IMR-90 (cell line): ENCODE results near the gene CAVIN1. TPM values are rescaled to one million over a fixed set of nuclear protein-coding genes. Genes with fewer than 3 reads are reported as not detected.

ENCODE experiments used
- ATAC-seq: fragments of 200-7000 bp; cut with Tn5 transposase; 2 replicates; pipeline ENCODE4 v1.9.1; 2020; ENCODE audit warnings: low read depth, mild to moderate bottlenecking, moderate library complexity
- BruUV-seq: library from RNA; stranded (reverse); fragments of 400-500 nt; replicated peaks from 2 replicates; lab custom pipeline; 2021; lab: Mats Ljungman, UMichigan
- CTCF ChIA-PET: fragments of 300-600 bp; formaldehyde crosslinking; extraction: SDS; loops from one replicate; lab custom pipeline; 2021; ENCODE audit warnings: antibody characterized with exemption; lab: Yijun Ruan, JAX
- POLR2A ChIA-PET: fragments of 300-600 bp; sonication (Branson Sonifier 250); formaldehyde crosslinking; loops from one replicate; lab custom pipeline; 2022; ENCODE audit warnings: antibody characterized with exemption; ENCODE audit not compliant: unreplicated experiment; lab: Charles Lee
- DNase-seq: peaks from one replicate; pipeline ENCODE4 v3.0.0; 2013
- H2AFZ ChIP-seq: replicated peaks from 2 replicates; pipeline ENCODE3; 2013; ENCODE audit warnings: low read length, mild to moderate bottlenecking; ENCODE audit not compliant: poor library complexity
- H2AK5ac ChIP-seq: 2 replicates; pipeline ENCODE4 v1.6.1; 2013; ENCODE audit warnings: low read depth, low read length, inconsistent platforms
- H2AK9ac ChIP-seq: replicated peaks from 2 replicates; pipeline ENCODE3; 2013; ENCODE audit warnings: mild to moderate bottlenecking, low read depth, low read length, moderate library complexity; ENCODE audit not compliant: poor library complexity
- H2BK120ac ChIP-seq: 2 replicates; pipeline ENCODE4 v1.6.1; 2013; ENCODE audit warnings: low read depth, low read length, inconsistent platforms
- H2BK15ac ChIP-seq: 3 replicates; pipeline ENCODE4 v1.6.1; 2013; ENCODE audit warnings: low read depth, low read length, inconsistent platforms
- H2BK20ac ChIP-seq: 2 replicates; pipeline ENCODE4 v1.6.1; 2013; ENCODE audit warnings: low read depth, mild to moderate bottlenecking, inconsistent platforms, low read length, moderate library complexity
- H2BK5ac ChIP-seq: 2 replicates; pipeline ENCODE4 v1.6.1; 2013; ENCODE audit warnings: mild to moderate bottlenecking, low read depth, low read length, inconsistent platforms; ENCODE audit not compliant: poor library complexity, severe bottlenecking
- H3K14ac ChIP-seq: replicated peaks from 2 replicates; pipeline ENCODE4 v1.6.1; 2013; ENCODE audit warnings: low read depth, low read length, inconsistent platforms
- H3K18ac ChIP-seq: 2 replicates; pipeline ENCODE4 v1.6.1; 2013; ENCODE audit warnings: low read depth, low read length, control low read depth
- H3K23ac ChIP-seq: 2 replicates; pipeline ENCODE4 v1.6.1; 2013; ENCODE audit warnings: low read depth, low read length, inconsistent platforms
- H3K27ac ChIP-seq: 2 replicates; pipeline ENCODE4 v1.5.1; 2013; ENCODE audit warnings: mild to moderate bottlenecking, control low read depth, low read length; ENCODE audit not compliant: insufficient read depth
- H3K27me3 ChIP-seq: 2 replicates; pipeline ENCODE4 v1.6.1; 2013; ENCODE audit warnings: low read length; ENCODE audit not compliant: control insufficient read depth, insufficient read depth
- H3K36me3 ChIP-seq: 2 replicates; pipeline ENCODE4 v1.6.1; 2013; ENCODE audit warnings: low read length, mixed read lengths; ENCODE audit not compliant: control insufficient read depth, insufficient read depth
- H3K4ac ChIP-seq: 2 replicates; pipeline ENCODE4 v1.6.1; 2013; ENCODE audit warnings: low read depth, low read length, inconsistent platforms
- H3K4me1 ChIP-seq: 2 replicates; pipeline ENCODE4 v1.6.1; 2013; ENCODE audit warnings: low read length, mixed read lengths; ENCODE audit not compliant: control insufficient read depth, insufficient read depth
- H3K4me2 ChIP-seq: 2 replicates; pipeline ENCODE4 v1.6.1; 2013; ENCODE audit warnings: low read depth, mild to moderate bottlenecking, control low read depth, low read length, moderate library complexity
- H3K4me3 ChIP-seq: 2 replicates; pipeline ENCODE4 v1.5.1; 2013; ENCODE audit warnings: low read depth, mild to moderate bottlenecking, control low read depth, low read length, moderate library complexity; ENCODE audit not compliant: insufficient read depth
- H3K56ac ChIP-seq: 2 replicates; pipeline ENCODE4 v1.6.1; 2013; ENCODE audit warnings: low read length, inconsistent platforms; ENCODE audit not compliant: insufficient read depth; ENCODE audit errors: extremely low read depth
- H3K79me1 ChIP-seq, 2 experiments: 2 replicates each; pipeline ENCODE4 v1.6.1; 2013; ENCODE audit warnings: low read length in 2 of 2, inconsistent platforms in 1 of 2, low read depth in 1 of 2
- H3K9ac ChIP-seq: 2 replicates; pipeline ENCODE4 v1.6.1; 2013; ENCODE audit warnings: low read depth, low read length, control low read depth
- H3K9me1 ChIP-seq: 2 replicates; pipeline ENCODE4 v1.6.1; 2013; ENCODE audit warnings: low read length, inconsistent platforms; ENCODE audit not compliant: insufficient read depth
- H3K9me3 ChIP-seq: 2 replicates; pipeline ENCODE4 v1.6.1; 2013; ENCODE audit warnings: low read length; ENCODE audit not compliant: control insufficient read depth, insufficient read depth
- H4K20me1 ChIP-seq: 2 replicates; pipeline ENCODE4 v1.6.1; 2013; ENCODE audit warnings: low read length, inconsistent platforms; ENCODE audit not compliant: insufficient read depth
- H4K5ac ChIP-seq: 2 replicates; pipeline ENCODE4 v1.6.1; 2013; ENCODE audit warnings: mild to moderate bottlenecking, low read depth, low read length, control low read depth
- H4K8ac ChIP-seq, 2 experiments: 2 replicates each; pipeline ENCODE4 v1.6.1; 2013; ENCODE audit warnings: low read depth in 2 of 2, low read length in 2 of 2, control low read depth in 1 of 2, inconsistent platforms in 1 of 2
- H4K91ac ChIP-seq: 2 replicates; pipeline ENCODE4 v1.6.1; 2013; ENCODE audit warnings: low read depth, low read length, inconsistent platforms; ENCODE audit not compliant: insufficient read depth
- BHLHE40 ChIP-seq: fragments of 150-350 bp; IDR thresholded peaks from 2 replicates; pipeline ENCODE4 v1.6.1; 2016; ENCODE audit warnings: mild to moderate bottlenecking, low read depth, low read length
- CEBPB ChIP-seq: IDR thresholded peaks from 2 replicates; pipeline ENCODE4 v1.6.1; 2012; ENCODE audit warnings: low read depth, low read length, improper control_type of control experiment
- CHD1 ChIP-seq: IDR thresholded peaks from 2 replicates; pipeline ENCODE4 v1.6.1; 2012; ENCODE audit warnings: low read depth, low read length, improper control_type of control experiment
- FOS ChIP-seq: fragments of 150-350 bp; IDR thresholded peaks from 2 replicates; pipeline ENCODE4 v1.6.1; 2016; ENCODE audit warnings: low read depth, low read length
- MAFK ChIP-seq: IDR thresholded peaks from 2 replicates; pipeline ENCODE4 v1.6.1; 2012; ENCODE audit warnings: low read depth, low read length, improper control_type of control experiment
- MAZ ChIP-seq: IDR thresholded peaks from 2 replicates; pipeline ENCODE4 v1.6.1; 2012; ENCODE audit warnings: low read depth, mild to moderate bottlenecking, low read length, improper control_type of control experiment, moderate library complexity, borderline replicate concordance
- MXI1 ChIP-seq: IDR thresholded peaks from 2 replicates; pipeline ENCODE4 v1.6.1; 2012; ENCODE audit warnings: low read depth, mild to moderate bottlenecking, low read length, moderate library complexity, borderline replicate concordance
- NFE2L2 ChIP-seq: fragments of 150-350 bp; IDR thresholded peaks from 2 replicates; pipeline ENCODE4 v1.6.1; 2016; ENCODE audit warnings: low read depth, mild to moderate bottlenecking, low read length
- POLR2A ChIP-seq: IDR thresholded peaks from 2 replicates; pipeline ENCODE4 v1.6.1; 2012; ENCODE audit warnings: mild to moderate bottlenecking, low read depth, low read length
- RAD21 ChIP-seq: IDR thresholded peaks from 2 replicates; pipeline ENCODE4 v1.6.1; 2012; ENCODE audit warnings: low read length, improper control_type of control experiment
- RCOR1 ChIP-seq: IDR thresholded peaks from 2 replicates; pipeline ENCODE4 v1.6.1; 2012; ENCODE audit warnings: mild to moderate bottlenecking, low read length, improper control_type of control experiment; ENCODE audit not compliant: insufficient replicate concordance
- RFX5 ChIP-seq: IDR thresholded peaks from 2 replicates; pipeline ENCODE4 v1.8.0; 2012; ENCODE audit warnings: low read depth, mild to moderate bottlenecking, low read length, moderate library complexity
- SMC3 ChIP-seq: fragments of 150-350 bp; IDR thresholded peaks from 2 replicates; pipeline ENCODE4 v1.6.1; 2016; ENCODE audit warnings: low read depth, mild to moderate bottlenecking, antibody characterized with exemption, low read length, moderate library complexity
- WGBS, 2 experiments: methylation state at CpG; one replicate each; pipeline versions ENCODE4 v1.1.5 to v1.1.7; 2013; ENCODE audit warnings: missing lambda C conversion rate in 2 of 2; ENCODE audit not compliant: insufficient read length in 1 of 2; ENCODE audit errors: extremely low coverage in 2 of 2; 5-methylcytosine and 5-hydroxymethylcytosine counted together
- dilution Hi-C: fragments of 300-500 bp; cut with HindIII; formaldehyde crosslinking; loops from one replicate; pipeline ENCODE4 v1.14.3; 2018; ENCODE audit warnings: low sequenced_read_pairs; ENCODE audit not compliant: unreplicated experiment
- in situ Hi-C: fragments of 300-500 bp; cut with MboI; formaldehyde crosslinking; loops from 3 replicates; pipeline ENCODE4 v1.14.3; 2019; ENCODE audit warnings: low sequenced_read_pairs, inconsistent platforms, mixed read lengths
- intact Hi-C: fragments of 100-400 bp; cut with micrococcal nuclease; formaldehyde crosslinking; loops from 2 replicates; pipeline ENCODE4 v1.10.0; 2022
- polyA plus RNA-seq, 3 experiments: library from polyadenylated mRNA; depleted of rRNA; stranded (reverse); fragments of >200 nt; gene quantifications; 2 replicates each; pipeline ENCODE4 v1.2.3, GENCODE V29; 2012; ENCODE audit warnings: low replicate concordance in 1 of 3
- total RNA-seq: library from RNA; depleted of rRNA; stranded (reverse); fragments of >200 nt; gene quantifications from 2 replicates; pipeline ENCODE4 v1.2.3, GENCODE V29; 2012
- TF ChIP-seq, protein P1 (sequence below): conservative IDR thresholded peaks from 2 replicates; pipeline ENCODE4 v1.5.1; 2012; ENCODE audit warnings: mild to moderate bottlenecking, low read depth, low read length, improper control_type of control experiment
- TF ChIP-seq, protein P2 (sequence below): fragments of 150-350 bp; IDR thresholded peaks from 2 replicates; pipeline ENCODE4 v1.6.1; 2016; ENCODE audit warnings: low read depth, mild to moderate bottlenecking, low read length, moderate library complexity, borderline replicate concordance
- TF ChIP-seq, protein P3 (sequence below): fragments of 150-350 bp; IDR thresholded peaks from 2 replicates; pipeline ENCODE4 v1.6.1; 2017; ENCODE audit warnings: mild to moderate bottlenecking, antibody characterized with exemption, low read length, low read depth

Gene CAVIN1
- total and polyA plus RNA-seq, 2 of the 4 experiments (the other 2 are of a cell fraction), result 491 to 556 TPM

DNA sequence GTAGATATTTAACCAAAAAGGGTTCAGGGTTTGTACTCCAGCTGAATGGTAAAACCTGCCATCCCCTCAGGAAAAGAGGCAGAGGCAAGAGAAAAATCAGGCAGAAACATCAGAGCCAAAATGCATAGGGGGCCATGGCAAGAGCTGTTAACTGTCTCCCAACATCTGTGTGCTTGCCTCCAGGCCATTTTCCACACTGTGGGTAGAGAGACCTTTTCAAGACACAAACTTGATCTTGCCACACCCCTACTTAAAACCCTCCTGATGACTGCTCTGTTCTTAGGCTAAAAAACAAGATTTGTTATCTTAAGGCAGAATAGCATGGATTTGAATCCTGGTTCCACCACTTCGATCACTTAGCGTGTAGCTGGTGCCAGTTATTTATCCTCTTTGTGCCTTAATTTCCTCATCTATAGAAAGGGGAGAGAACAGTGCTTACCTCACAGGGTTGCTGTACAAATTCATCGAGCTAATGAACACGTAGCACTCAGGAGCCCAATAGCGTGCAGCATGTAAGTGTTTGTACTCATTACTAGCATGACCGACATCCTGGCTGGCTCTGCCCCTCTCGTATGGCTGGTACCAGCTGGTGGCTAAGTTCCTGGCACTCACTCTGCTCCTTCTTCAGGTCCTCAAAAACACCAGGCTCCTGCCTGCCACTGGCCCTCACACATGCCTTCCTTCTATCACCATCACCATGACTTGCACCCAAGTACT lies 60.7 kb downstream of the CAVIN1 start:
- H4K20me1 ChIP-seq, result peaks cover 88% of the 10 kb centered on the region
- no peak overlapping the region for H3K4ac ChIP-seq
- H3K9me3 ChIP-seq, result no peaks in the 10 kb centered on the region
- no peak overlapping the region for H2BK20ac ChIP-seq
- no peak overlapping the region for H3K4me2 ChIP-seq
- H4K91ac ChIP-seq, result no peak overlapping the region
- no peak overlapping the region for H2BK15ac ChIP-seq
- ChIA-PET CTCF (no interaction called here), POLR2A (no interaction called here)
- in situ Hi-C loops, result no loop called here
- no peak overlapping the region for H2AK9ac ChIP-seq
- no peak overlapping the region for H2BK120ac ChIP-seq
- peaks cover 32% of the 10 kb centered on the region for H3K9me1 ChIP-seq
- H3K14ac ChIP-seq, result 0 out of 2 replicates have a peak overlapping the region, but pooled peaks have one; percentile 19
- H3K4me3 ChIP-seq, result no peak overlapping the region
- H3K9ac ChIP-seq, result no peak overlapping the region
- no peak overlapping the region for H3K56ac ChIP-seq
- H3K18ac ChIP-seq, result no peak overlapping the region
- H3K79me1 ChIP-seq, result peaks cover 36 to 96% of the 10 kb centered on the region in 2 experiments
- DNase-seq (no peak), ATAC-seq (no peak)
- dilution Hi-C loops, result no loop called here
- H3K36me3 ChIP-seq, result peaks cover 1% of the 10 kb centered on the region; the same call in 1 of the 2 replicates
- no peak overlapping the region for H4K8ac ChIP-seq
- no TSS peak for BruUV-seq
- intact Hi-C loops, result no loop called here
- no peak for TF ChIP-seq RAD21
- no peak for TF ChIP-seq NFE2L2
- no peak for TF ChIP-seq MAZ
- no peak for TF ChIP-seq SMC3
- TF ChIP-seq, protein P1, sequence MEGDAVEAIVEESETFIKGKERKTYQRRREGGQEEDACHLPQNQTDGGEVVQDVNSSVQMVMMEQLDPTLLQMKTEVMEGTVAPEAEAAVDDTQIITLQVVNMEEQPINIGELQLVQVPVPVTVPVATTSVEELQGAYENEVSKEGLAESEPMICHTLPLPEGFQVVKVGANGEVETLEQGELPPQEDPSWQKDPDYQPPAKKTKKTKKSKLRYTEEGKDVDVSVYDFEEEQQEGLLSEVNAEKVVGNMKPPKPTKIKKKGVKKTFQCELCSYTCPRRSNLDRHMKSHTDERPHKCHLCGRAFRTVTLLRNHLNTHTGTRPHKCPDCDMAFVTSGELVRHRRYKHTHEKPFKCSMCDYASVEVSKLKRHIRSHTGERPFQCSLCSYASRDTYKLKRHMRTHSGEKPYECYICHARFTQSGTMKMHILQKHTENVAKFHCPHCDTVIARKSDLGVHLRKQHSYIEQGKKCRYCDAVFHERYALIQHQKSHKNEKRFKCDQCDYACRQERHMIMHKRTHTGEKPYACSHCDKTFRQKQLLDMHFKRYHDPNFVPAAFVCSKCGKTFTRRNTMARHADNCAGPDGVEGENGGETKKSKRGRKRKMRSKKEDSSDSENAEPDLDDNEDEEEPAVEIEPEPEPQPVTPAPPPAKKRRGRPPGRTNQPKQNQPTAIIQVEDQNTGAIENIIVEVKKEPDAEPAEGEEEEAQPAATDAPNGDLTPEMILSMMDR, result no peak
- TF ChIP-seq, protein P2, sequence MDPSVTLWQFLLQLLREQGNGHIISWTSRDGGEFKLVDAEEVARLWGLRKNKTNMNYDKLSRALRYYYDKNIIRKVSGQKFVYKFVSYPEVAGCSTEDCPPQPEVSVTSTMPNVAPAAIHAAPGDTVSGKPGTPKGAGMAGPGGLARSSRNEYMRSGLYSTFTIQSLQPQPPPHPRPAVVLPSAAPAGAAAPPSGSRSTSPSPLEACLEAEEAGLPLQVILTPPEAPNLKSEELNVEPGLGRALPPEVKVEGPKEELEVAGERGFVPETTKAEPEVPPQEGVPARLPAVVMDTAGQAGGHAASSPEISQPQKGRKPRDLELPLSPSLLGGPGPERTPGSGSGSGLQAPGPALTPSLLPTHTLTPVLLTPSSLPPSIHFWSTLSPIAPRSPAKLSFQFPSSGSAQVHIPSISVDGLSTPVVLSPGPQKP, result no peak
- TF ChIP-seq MXI1, result no peak
- TF ChIP-seq RCOR1, result no peak
- TF ChIP-seq POLR2A, result no peak
- TF ChIP-seq FOS, result no peak
- TF ChIP-seq MAFK, result no peak
- TF ChIP-seq RFX5, result no peak
- TF ChIP-seq, protein P3, sequence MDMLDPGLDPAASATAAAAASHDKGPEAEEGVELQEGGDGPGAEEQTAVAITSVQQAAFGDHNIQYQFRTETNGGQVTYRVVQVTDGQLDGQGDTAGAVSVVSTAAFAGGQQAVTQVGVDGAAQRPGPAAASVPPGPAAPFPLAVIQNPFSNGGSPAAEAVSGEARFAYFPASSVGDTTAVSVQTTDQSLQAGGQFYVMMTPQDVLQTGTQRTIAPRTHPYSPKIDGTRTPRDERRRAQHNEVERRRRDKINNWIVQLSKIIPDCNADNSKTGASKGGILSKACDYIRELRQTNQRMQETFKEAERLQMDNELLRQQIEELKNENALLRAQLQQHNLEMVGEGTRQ, result no peak
- TF ChIP-seq CEBPB, result no peak
- no peak for TF ChIP-seq BHLHE40
- TF ChIP-seq CHD1, result no peak
- 90% methylated on average over 2 of the region's 7 CpGs; no CpG with 5 or more reads in 1 of the 2 experiments for WGBS, 2 experiments
- H2AFZ ChIP-seq, result no peak overlapping the region
- H2AK5ac ChIP-seq, result no peak overlapping the region
- peaks cover 16% of the 10 kb centered on the region for H3K4me1 ChIP-seq
- no peak overlapping the region for H2BK5ac ChIP-seq
- H3K27me3 ChIP-seq, result no peaks in the 10 kb centered on the region
- H4K5ac ChIP-seq, result no peak overlapping the region
- no peak overlapping the region for H3K23ac ChIP-seq
- no peak overlapping the region for H3K27ac ChIP-seq
